NT2/D1 (cell line): Measurements from ENCODE around the gene LRRK1.

Source experiments
- YY1 ChIP-seq: IDR thresholded peaks from 2 replicates; pipeline ENCODE4 v1.6.1; 2011; ENCODE audit not compliant: insufficient read length, insufficient read depth
- ZNF274 ChIP-seq: IDR thresholded peaks from 2 replicates; pipeline ENCODE4 v1.6.1; 2011; ENCODE audit warnings: mild to moderate bottlenecking, low read depth, low read length

- TF ChIP-seq YY1 (no peak), ZNF274 (no peak)
Measured at GRCh38 chr15:101081900-101082299, 162.7 kb downstream of the LRRK1 start.
